ENCODE data around the gene RAMP2. TPM values are rescaled to one million over a fixed set of nuclear protein-coding genes. Genes with fewer than 3 reads are reported as not detected.

The RAMP2 gene
- total RNA-seq, 1 donor from 2014 or later, result 27.3 TPM

- TF ChIP-seq CTCF (IDR thresholded peaks at IDR 0.05) (no peak), POLR2A (IDR thresholded peaks at IDR 0.05) (no peak), POLR2AphosphoS5 (IDR thresholded peaks at IDR 0.05; ENCODE audit: insufficient read depth in 1 of 2, low read depth in 1 of 2) (no peak)
- peak in 1 of 2 donors; percentile 82 for DNase-seq (ENCODE audit: extremely low spot score in 2 of 2)
- H3K36me3 ChIP-seq, result peaks cover 0 to 15% of the 10 kb centered on the region in 2 donors
- intact Hi-C loops (cut with DNase I), result no loop called here
- H3K27me3 ChIP-seq, result peaks cover 4% of the 10 kb centered on the region
- H3K4me3 ChIP-seq, result peak overlapping the region in 1 of 2 donors; percentile 45
- peaks cover 19% of the 10 kb centered on the region for H3K4me1 ChIP-seq
- no peak overlapping the region for H3K27ac ChIP-seq
- H3K9me3 ChIP-seq, result no peaks in the 10 kb centered on the region
Measured at GRCh38 chr17:42781639-42782165, 20.7 kb downstream of the RAMP2 start.

GRCh38 chr17:42782166-42783061 lies 21.4 kb downstream of the RAMP2 start:
- Histone ChIP-seq H3K27ac (no peak overlapping the region), H3K9me3 (no peaks in the 10 kb centered on the region), H3K36me3 (peaks cover 0 to 15% of the 10 kb centered on the region in 2 donors), H3K27me3 (peaks cover 4% of the 10 kb centered on the region), H3K4me3 (peak overlapping the region in 1 of 2 donors; percentile 45), H3K4me1 (peaks cover 19% of the 10 kb centered on the region)
- peak in 1 of 2 donors; percentile 79 for DNase-seq (ENCODE audit: extremely low spot score in 2 of 2)
- intact Hi-C loops (cut with DNase I), result no loop called here
- no peak for TF ChIP-seq CTCF (IDR thresholded peaks at IDR 0.05)

GRCh38 chr17:42783062-42783790 lies 22.2 kb downstream of the RAMP2 start:
- H3K27me3 ChIP-seq, result peaks cover 4% of the 10 kb centered on the region
- no peak overlapping the region for H3K4me3 ChIP-seq
- no peak for DNase-seq (ENCODE audit: extremely low spot score in 2 of 2)
- peaks cover 19% of the 10 kb centered on the region for H3K4me1 ChIP-seq
- no peaks in the 10 kb centered on the region for H3K9me3 ChIP-seq
- intact Hi-C loops (cut with DNase I), result no loop called here
- no peak overlapping the region for H3K27ac ChIP-seq
- no peak for TF ChIP-seq POLR2AphosphoS5 (IDR thresholded peaks at IDR 0.05; ENCODE audit: insufficient read depth in 1 of 2, low read depth in 1 of 2)
- no peak for TF ChIP-seq POLR2A (IDR thresholded peaks at IDR 0.05)
- TF ChIP-seq CTCF (IDR thresholded peaks at IDR 0.05), result no peak
- peaks cover 0 to 8% of the 10 kb centered on the region in 2 donors for H3K36me3 ChIP-seq

GRCh38 chr17:42783791-42784138 lies 22.7 kb downstream of the RAMP2 start:
- peaks cover 0 to 5% of the 10 kb centered on the region in 2 donors for H3K36me3 ChIP-seq

More at GRCh38 chr17:42783791-42784138, 22.7 kb downstream of the RAMP2 start:
- Histone ChIP-seq H3K27ac (no peak overlapping the region), H3K9me3 (no peaks in the 10 kb centered on the region), H3K4me1 (peaks cover 19% of the 10 kb centered on the region), H3K4me3 (no peak overlapping the region), H3K27me3 (peaks cover 4% of the 10 kb centered on the region)
- intact Hi-C loops (cut with DNase I), result no loop called here
- TF ChIP-seq POLR2AphosphoS5 (IDR thresholded peaks at IDR 0.05; ENCODE audit: insufficient read depth in 1 of 2, low read depth in 1 of 2) (no peak), POLR2A (IDR thresholded peaks at IDR 0.05) (no peak), CTCF (IDR thresholded peaks at IDR 0.05) (no peak)
- no peak for DNase-seq (ENCODE audit: extremely low spot score in 2 of 2)

Measured in vagina (tissue), 2 donors.